ENCODE data around the gene FAM72D. TPM values are rescaled to one million over a fixed set of nuclear protein-coding genes. Genes with fewer than 3 reads are reported as not detected.
"Not testable (repeated sequence)": the region's sequence is repeated elsewhere in the genome, so short reads cannot be mapped to it uniquely, and the experiment has no call there.

The FAM72D gene
- under 1 TPM in 3 of 7 donors, not detected in 4; 0.23 to 0.46 (median 0.25) TPM for total RNA-seq
- under 1 TPM; 0.23 to 0.33 TPM for polyA plus RNA-seq
- long read RNA-seq, donor 1 = 0 reads
- long read RNA-seq, donor 2, partial matches to known transcripts = 0 of 4 reads
- long read RNA-seq, donor 2, other reads (novel, unspliced or antisense) = 0 of 4 reads
- long read RNA-seq, donor 3, partial matches to known transcripts = 0 of 4 reads
- long read RNA-seq, donor 3, other reads (novel, unspliced or antisense) = 2 of 4 reads

GRCh38 chr1:145095284-145096057, at the start of gene FAM72D, which contains the start of gene SRGAP2B:
FAM72D (plus strand) TSS chr1:145095974; CDS start chr1:145096848, 874 bp downstream.
SRGAP2B (minus strand) TSS chr1:145095328; CDS start chr1:145092901, 2,427 bp downstream.
- H3K9me3 ChIP-seq; DNase-seq; H3K4me1 ChIP-seq (ENCODE audit: insufficient read depth); H3K27ac ChIP-seq; H3K27me3 ChIP-seq; intact Hi-C loops (cut with DNase I); H3K36me3 ChIP-seq: not testable (repeated sequence)
- peak within 1 kb of the TSS; percentile 36 for H3K4me3 ChIP-seq
- WGBS, 3 donors = no CpG with 5 or more reads among the region's 47 CpGs

- WGBS, 3 donors = no CpG with 5 or more reads among the region's 1 CpG
- DNase-seq; H3K4me3 ChIP-seq; H3K36me3 ChIP-seq; H3K27ac ChIP-seq; H3K27me3 ChIP-seq; intact Hi-C loops (cut with DNase I); H3K9me3 ChIP-seq; H3K4me1 ChIP-seq (ENCODE audit: insufficient read depth): not testable (repeated sequence)
These were observed 48.2 kb upstream of the FAM72D start for GRCh38 chr1:145047553-145047952.

GRCh38 chr1:145048181-145048856, 47.5 kb upstream of the FAM72D start:
- H3K9me3 ChIP-seq = not testable (repeated sequence)

GRCh38 chr1:145052019-145052776, 43.6 kb upstream of the FAM72D start:
- H3K36me3 ChIP-seq; H3K27me3 ChIP-seq; H3K27ac ChIP-seq; H3K9me3 ChIP-seq; H3K4me3 ChIP-seq; H3K4me1 ChIP-seq (ENCODE audit: insufficient read depth); intact Hi-C loops (cut with DNase I); DNase-seq: not testable (repeated sequence)
- no CpG with 5 or more reads among the region's 10 CpGs for WGBS, 3 donors

More at GRCh38 chr1:145048181-145048856, 47.5 kb upstream of the FAM72D start:
- intact Hi-C loops (cut with DNase I); DNase-seq; H3K4me1 ChIP-seq (ENCODE audit: insufficient read depth); H3K27ac ChIP-seq; H3K36me3 ChIP-seq; H3K4me3 ChIP-seq; H3K27me3 ChIP-seq: not testable (repeated sequence)
- no CpG with 5 or more reads among the region's 6 CpGs for WGBS, 3 donors

DNA sequence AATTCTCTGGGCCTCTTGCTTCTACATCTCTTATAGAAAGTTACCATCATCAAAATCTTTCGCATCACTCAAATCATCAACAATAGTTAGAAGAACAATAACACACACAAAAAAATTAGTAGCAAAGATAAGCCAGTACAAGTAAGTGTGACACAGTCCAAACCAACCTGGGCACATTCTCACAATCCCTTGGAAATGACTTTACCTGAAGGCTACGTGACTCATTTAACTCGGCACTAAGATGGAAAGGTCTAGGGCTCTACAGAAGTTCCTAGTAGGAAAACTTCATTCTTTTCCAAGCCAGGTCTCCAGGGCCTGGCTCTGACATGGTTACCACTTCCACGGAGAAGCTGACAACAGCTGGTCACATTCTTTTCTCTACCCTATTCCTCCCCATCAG, 42.3 kb upstream of the FAM72D start:
- H3K4me1 ChIP-seq (ENCODE audit: insufficient read depth); H3K36me3 ChIP-seq; H3K4me3 ChIP-seq; H3K9me3 ChIP-seq; H3K27me3 ChIP-seq; H3K27ac ChIP-seq; intact Hi-C loops (cut with DNase I); DNase-seq: not testable (repeated sequence)
- WGBS, 3 donors = no CpG with 5 or more reads among the region's 4 CpGs

DNA sequence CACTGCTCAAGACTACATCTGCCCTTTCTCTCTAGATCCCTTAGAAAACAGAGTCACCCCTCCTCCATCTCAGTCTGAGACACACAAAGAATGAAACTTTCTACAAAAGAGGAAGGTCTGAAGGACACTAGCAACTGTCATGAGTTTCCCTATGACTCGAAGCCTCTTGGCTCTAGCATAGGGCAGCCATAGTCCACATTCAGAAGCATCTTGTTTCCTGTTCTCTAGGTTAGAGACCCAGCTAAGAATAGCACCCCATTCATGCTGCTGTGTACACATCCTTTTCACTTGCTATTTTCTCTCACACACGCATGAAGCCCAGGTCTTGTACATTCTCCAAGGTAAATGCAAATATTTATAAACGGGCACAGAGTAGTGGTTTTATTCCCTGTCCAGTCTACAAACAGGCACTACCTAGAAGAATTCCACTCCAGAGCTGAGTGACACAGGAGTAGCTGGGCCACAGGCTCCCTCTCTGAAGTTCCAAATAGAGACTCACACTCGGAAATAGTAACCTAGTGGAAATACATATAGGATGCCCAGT, 40.5 kb upstream of the FAM72D start:
- H3K4me3 ChIP-seq; intact Hi-C loops (cut with DNase I); H3K27ac ChIP-seq; H3K4me1 ChIP-seq (ENCODE audit: insufficient read depth); H3K9me3 ChIP-seq; DNase-seq; H3K27me3 ChIP-seq; H3K36me3 ChIP-seq: not testable (repeated sequence)
- no CpG with 5 or more reads among the region's 4 CpGs for WGBS, 3 donors

DNA sequence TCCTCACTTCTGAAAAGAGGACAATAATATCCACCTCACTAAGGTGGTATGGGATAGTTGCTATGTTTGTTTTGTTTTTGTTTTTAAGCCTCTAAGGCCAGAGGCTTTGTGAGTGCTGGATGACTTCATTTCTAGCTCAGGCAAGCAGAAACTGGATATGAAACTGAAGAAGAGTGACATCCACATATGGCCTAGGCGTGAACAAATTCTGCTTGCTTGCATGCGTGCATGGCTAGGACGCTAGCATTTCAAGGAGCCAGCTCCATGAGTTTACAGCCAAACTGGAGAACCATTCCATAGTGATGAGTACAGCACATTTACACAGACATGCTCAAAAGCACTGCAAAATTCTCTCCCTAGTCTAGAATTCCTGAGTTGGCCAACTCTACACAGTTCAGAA, 37.6 kb upstream of the FAM72D start:
- H3K4me3 ChIP-seq; H3K27ac ChIP-seq; H3K36me3 ChIP-seq; intact Hi-C loops (cut with DNase I); H3K9me3 ChIP-seq; H3K27me3 ChIP-seq; H3K4me1 ChIP-seq (ENCODE audit: insufficient read depth); DNase-seq: not testable (repeated sequence)
- no CpG with 5 or more reads among the region's 3 CpGs for WGBS, 3 donors

DNA sequence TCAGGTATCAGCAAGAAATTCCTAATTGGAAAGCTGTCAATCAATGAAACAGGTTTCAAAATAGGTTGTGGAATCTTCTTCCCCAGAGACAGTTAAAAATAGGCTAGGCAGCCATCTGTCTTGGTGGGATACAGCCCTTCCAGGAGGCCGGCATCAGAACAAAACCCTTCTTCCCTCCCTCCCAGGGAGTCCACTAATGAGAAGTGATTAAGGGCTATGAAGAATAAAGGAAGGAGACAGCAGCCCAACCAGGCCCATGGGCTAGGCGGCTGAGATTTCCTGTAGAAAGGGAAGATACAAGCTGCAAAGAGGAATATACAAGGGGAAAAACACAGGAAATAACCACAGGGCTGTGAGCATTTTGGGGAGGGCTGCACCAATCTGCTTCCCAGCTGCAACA, 32.5 kb upstream of the FAM72D start:
- H3K27ac ChIP-seq; H3K4me1 ChIP-seq (ENCODE audit: insufficient read depth); intact Hi-C loops (cut with DNase I); H3K36me3 ChIP-seq; DNase-seq; H3K27me3 ChIP-seq; H3K4me3 ChIP-seq; H3K9me3 ChIP-seq: not testable (repeated sequence)
- 75 to 91% (median 86%) methylated on average over 1 of the region's 2 CpGs for WGBS, 3 donors

GRCh38 chr1:145063941-145064648, 31.7 kb upstream of the FAM72D start:
- H3K9me3 ChIP-seq; H3K4me1 ChIP-seq (ENCODE audit: insufficient read depth); DNase-seq; H3K36me3 ChIP-seq; H3K4me3 ChIP-seq; H3K27me3 ChIP-seq; H3K27ac ChIP-seq; intact Hi-C loops (cut with DNase I): not testable (repeated sequence)
- no CpG with 5 or more reads among the region's 2 CpGs for WGBS, 3 donors

- H3K27me3 ChIP-seq; H3K4me3 ChIP-seq; DNase-seq; H3K36me3 ChIP-seq; H3K27ac ChIP-seq; H3K9me3 ChIP-seq; H3K4me1 ChIP-seq (ENCODE audit: insufficient read depth); intact Hi-C loops (cut with DNase I): not testable (repeated sequence)
- WGBS, 3 donors = 67 to 90% (median 67%) methylated on average over 2 to 3 of the region's 5 CpGs
These were observed 30.5 kb upstream of the FAM72D start for GRCh38 chr1:145065194-145065826.
